Trophoblast cell (in vitro differentiated cells and primary cell): Measurements from ENCODE around the gene ZNF484.
"Not testable (repeated sequence)": the region's sequence is repeated elsewhere in the genome, so short reads cannot be mapped to it uniquely, and the experiment has no call there.

ENCODE experiments used
- DNase-seq, 2 donors: peaks; one replicate each; pipeline ENCODE4 v3.0.0-alpha.2; 2016
- H2AFZ ChIP-seq: 2 replicates; pipeline ENCODE4 v1.6.1; 2013; ENCODE audit warnings: low read length, moderate library complexity, mild to moderate bottlenecking; ENCODE audit not compliant: insufficient read depth, poor library complexity
- H2AK5ac ChIP-seq: 2 replicates; pipeline ENCODE4 v1.6.1; 2013; ENCODE audit warnings: mild to moderate bottlenecking, low read length
- H2BK120ac ChIP-seq: 2 replicates; pipeline ENCODE4 v1.6.1; 2013; ENCODE audit warnings: low read length, mild to moderate bottlenecking, moderate library complexity; ENCODE audit not compliant: insufficient read depth, poor library complexity
- H2BK12ac ChIP-seq: 2 replicates; pipeline ENCODE4 v1.6.1; 2013; ENCODE audit warnings: mild to moderate bottlenecking, low read length, moderate library complexity
- H2BK5ac ChIP-seq: 2 replicates; pipeline ENCODE4 v1.6.1; 2013; ENCODE audit warnings: low read length, low read depth, moderate library complexity, mild to moderate bottlenecking; ENCODE audit not compliant: poor library complexity
- H3K14ac ChIP-seq: 2 replicates; pipeline ENCODE4 v1.6.1; 2013; ENCODE audit warnings: mild to moderate bottlenecking, low read length
- H3K18ac ChIP-seq: 2 replicates; pipeline ENCODE4 v1.6.1; 2013; ENCODE audit warnings: mild to moderate bottlenecking, low read length
- H3K23ac ChIP-seq: 2 replicates; pipeline ENCODE4 v1.6.1; 2013; ENCODE audit warnings: low read length
- H3K27ac ChIP-seq: 2 replicates; pipeline ENCODE4 v1.5.1; 2013; ENCODE audit warnings: low read depth, mild to moderate bottlenecking, inconsistent platforms, low read length, moderate library complexity
- H3K27me3 ChIP-seq: 2 replicates; pipeline ENCODE4 v1.6.1; 2013; ENCODE audit warnings: inconsistent platforms, mild to moderate bottlenecking, low read length, moderate library complexity; ENCODE audit not compliant: insufficient read depth
- H3K36me3 ChIP-seq, 2 experiments: 1 replicate in 1 of 2; 2 replicates in 1 of 2; pipeline ENCODE4 v1.6.1; 2013; ENCODE audit warnings: low read length in 2 of 2, mild to moderate bottlenecking in 2 of 2, moderate library complexity in 1 of 2; ENCODE audit not compliant: insufficient read depth in 2 of 2, control insufficient read depth in 1 of 2
- H3K4ac ChIP-seq: 2 replicates; pipeline ENCODE4 v1.6.1; 2013; ENCODE audit warnings: low read depth, mild to moderate bottlenecking, low read length, moderate library complexity
- H3K4me1 ChIP-seq, 2 experiments: 1 replicate in 1 of 2; 2 replicates in 1 of 2; pipeline ENCODE4 v1.6.1; 2013; ENCODE audit warnings: low read length in 2 of 2, mild to moderate bottlenecking in 2 of 2, moderate library complexity in 1 of 2; ENCODE audit not compliant: insufficient read depth in 2 of 2, control insufficient read depth in 1 of 2
- H3K4me2 ChIP-seq: 2 replicates; pipeline ENCODE4 v1.6.1; 2013; ENCODE audit warnings: inconsistent platforms, mild to moderate bottlenecking, low read length, moderate library complexity
- H3K4me3 ChIP-seq: 2 replicates; pipeline ENCODE4 v1.5.1; 2013; ENCODE audit warnings: mild to moderate bottlenecking, low read depth, low read length, inconsistent platforms
- H3K79me1 ChIP-seq: one replicate; pipeline ENCODE4 v1.6.1; 2013; ENCODE audit warnings: low read length
- H3K79me2 ChIP-seq: 2 replicates; pipeline ENCODE4 v1.6.1; 2013; ENCODE audit warnings: low read length, mild to moderate bottlenecking; ENCODE audit not compliant: control insufficient read depth, insufficient read depth, poor library complexity
- H3K9ac ChIP-seq: 2 replicates; pipeline ENCODE4 v1.6.1; 2013; ENCODE audit warnings: mild to moderate bottlenecking, low read length
- H3K9me3 ChIP-seq: 2 replicates; pipeline ENCODE4 v1.6.1; 2013; ENCODE audit warnings: low read depth, mild to moderate bottlenecking, control low read depth, inconsistent platforms, low read length; ENCODE audit not compliant: insufficient read depth
- H4K12ac ChIP-seq: 2 replicates; pipeline ENCODE4 v1.6.1; 2013; ENCODE audit warnings: low read depth, mild to moderate bottlenecking, low read length, moderate library complexity
- H4K8ac ChIP-seq: 2 replicates; pipeline ENCODE4 v1.6.1; 2013; ENCODE audit warnings: low read depth, mild to moderate bottlenecking, low read length, moderate library complexity
- H4K91ac ChIP-seq: one replicate; pipeline ENCODE4 v1.6.1; 2013; ENCODE audit warnings: low read depth, mild to moderate bottlenecking, low read length, moderate library complexity
- WGBS: extraction: QIAGEN DNeasy Blood & Tissue Kit; methylation state at CpG from one replicate; pipeline ENCODE4 v1.1.7; 2013; ENCODE audit warnings: missing lambda C conversion rate; ENCODE audit not compliant: insufficient read length, insufficient coverage; ENCODE audit errors: extremely low coverage; 5-methylcytosine and 5-hydroxymethylcytosine counted together

The ZNF484 gene

GRCh38 chr9:92857236-92857635 is 20.6 kb downstream of the ZNF484 start:
- Histone ChIP-seq H3K4ac (no peak overlapping the region), H4K91ac (no peak overlapping the region), H2AK5ac (no peak overlapping the region), H3K9me3 (no peaks in the 10 kb centered on the region), H3K79me2 (no peaks in the 10 kb centered on the region), H3K27ac (no peak overlapping the region), H3K4me2 (no peak overlapping the region), H3K18ac (no peak overlapping the region), H2BK5ac (no peak overlapping the region), H3K4me1 (peaks cover 0 to 2% of the 10 kb centered on the region in 2 experiments), H4K8ac (no peak overlapping the region), H2AFZ (no peak overlapping the region), H4K12ac (no peak overlapping the region), H2BK120ac (no peak overlapping the region), H3K4me3 (no peak overlapping the region), H3K14ac (no peak overlapping the region), H3K23ac (no peak overlapping the region), H3K79me1 (no peaks in the 10 kb centered on the region), H3K9ac (no peak overlapping the region), H2BK12ac (no peak overlapping the region), H3K36me3 (peaks cover 3 to 12% of the 10 kb centered on the region in 2 experiments), H3K27me3 (no peaks in the 10 kb centered on the region)
- DNase-seq = no peak

- DNase-seq = no peak
- H2BK12ac ChIP-seq = no peak overlapping the region
- H4K91ac ChIP-seq = no peak overlapping the region
- H3K27me3 ChIP-seq = no peaks in the 10 kb centered on the region
- H3K4ac ChIP-seq = no peak overlapping the region
- H4K8ac ChIP-seq = no peak overlapping the region
- no peak overlapping the region for H2AK5ac ChIP-seq
- no peak overlapping the region for H3K14ac ChIP-seq
- H3K79me1 ChIP-seq = no peaks in the 10 kb centered on the region
- H2BK5ac ChIP-seq = no peak overlapping the region
- no peak overlapping the region for H4K12ac ChIP-seq
- no peak overlapping the region for H3K23ac ChIP-seq
- no peak overlapping the region for H2BK120ac ChIP-seq
- H3K36me3 ChIP-seq = peaks cover 10 to 14% of the 10 kb centered on the region in 2 experiments
- peaks cover 0 to 2% of the 10 kb centered on the region in 2 experiments for H3K4me1 ChIP-seq
- no peaks in the 10 kb centered on the region for H3K9me3 ChIP-seq
- no peaks in the 10 kb centered on the region for H3K79me2 ChIP-seq
- H3K4me2 ChIP-seq = no peak overlapping the region
- H3K4me3 ChIP-seq = no peak overlapping the region
- H2AFZ ChIP-seq = no peak overlapping the region
- H3K18ac ChIP-seq = no peak overlapping the region
- H3K9ac ChIP-seq = no peak overlapping the region
- WGBS = no CpG with 5 or more reads among the region's 2 CpGs
- no peak overlapping the region for H3K27ac ChIP-seq
Observed at GRCh38 chr9:92853716-92854115, 24.1 kb downstream of the ZNF484 start.

- H3K27ac ChIP-seq = no peak overlapping the region
- no peak overlapping the region for H2BK12ac ChIP-seq
- no peak overlapping the region for H3K4ac ChIP-seq
- no peak overlapping the region for H2BK5ac ChIP-seq
- H3K36me3 ChIP-seq = peaks cover 14 to 26% of the 10 kb centered on the region in 2 experiments
- H3K14ac ChIP-seq = no peak overlapping the region
- no peaks in the 10 kb centered on the region for H3K79me1 ChIP-seq
- peaks cover 1% of the 10 kb centered on the region for H3K9me3 ChIP-seq
- no peak overlapping the region for H4K8ac ChIP-seq
- no peak overlapping the region for H2AFZ ChIP-seq
- H3K27me3 ChIP-seq = no peaks in the 10 kb centered on the region
- no peak overlapping the region for H4K91ac ChIP-seq
- H3K4me2 ChIP-seq = no peak overlapping the region
- no peak overlapping the region for H2AK5ac ChIP-seq
- no peak overlapping the region for H3K18ac ChIP-seq
- no peak overlapping the region for H2BK120ac ChIP-seq
- no peak overlapping the region for H3K4me3 ChIP-seq
- no peak overlapping the region for H4K12ac ChIP-seq
- H3K4me1 ChIP-seq = no peaks in the 10 kb centered on the region
- no peaks in the 10 kb centered on the region for H3K79me2 ChIP-seq
- no peak for DNase-seq
- H3K23ac ChIP-seq = no peak overlapping the region
- no peak overlapping the region for H3K9ac ChIP-seq
Observed at GRCh38 chr9:92850898-92851297, 26.9 kb downstream of the ZNF484 start.

- H3K14ac ChIP-seq, H3K4me2 ChIP-seq, H3K9ac ChIP-seq, H2AFZ ChIP-seq, H3K4me3 ChIP-seq, H2BK12ac ChIP-seq, DNase-seq, H2AK5ac ChIP-seq, H3K23ac ChIP-seq, H3K27me3 ChIP-seq, H4K12ac ChIP-seq, H4K8ac ChIP-seq, H4K91ac ChIP-seq, H3K4ac ChIP-seq, H2BK5ac ChIP-seq, H3K79me1 ChIP-seq, H3K27ac ChIP-seq, H2BK120ac ChIP-seq, H3K18ac ChIP-seq, H3K9me3 ChIP-seq, H3K79me2 ChIP-seq, H3K4me1 ChIP-seq: not testable (repeated sequence)
- no CpG with 5 or more reads among the region's 6 CpGs for WGBS
- H3K36me3 ChIP-seq = peaks cover 11 to 22% of the 10 kb centered on the region in 2 experiments
Observed at GRCh38 chr9:92848740-92849139, 29.1 kb downstream of the ZNF484 start.
